ENCODE measurements around the gene KRCC1.
"Not testable (repeated sequence)": the region's sequence is repeated elsewhere in the genome, so short reads cannot be mapped to it uniquely, and the experiment has no call there.

KRCC1 gene

DNA sequence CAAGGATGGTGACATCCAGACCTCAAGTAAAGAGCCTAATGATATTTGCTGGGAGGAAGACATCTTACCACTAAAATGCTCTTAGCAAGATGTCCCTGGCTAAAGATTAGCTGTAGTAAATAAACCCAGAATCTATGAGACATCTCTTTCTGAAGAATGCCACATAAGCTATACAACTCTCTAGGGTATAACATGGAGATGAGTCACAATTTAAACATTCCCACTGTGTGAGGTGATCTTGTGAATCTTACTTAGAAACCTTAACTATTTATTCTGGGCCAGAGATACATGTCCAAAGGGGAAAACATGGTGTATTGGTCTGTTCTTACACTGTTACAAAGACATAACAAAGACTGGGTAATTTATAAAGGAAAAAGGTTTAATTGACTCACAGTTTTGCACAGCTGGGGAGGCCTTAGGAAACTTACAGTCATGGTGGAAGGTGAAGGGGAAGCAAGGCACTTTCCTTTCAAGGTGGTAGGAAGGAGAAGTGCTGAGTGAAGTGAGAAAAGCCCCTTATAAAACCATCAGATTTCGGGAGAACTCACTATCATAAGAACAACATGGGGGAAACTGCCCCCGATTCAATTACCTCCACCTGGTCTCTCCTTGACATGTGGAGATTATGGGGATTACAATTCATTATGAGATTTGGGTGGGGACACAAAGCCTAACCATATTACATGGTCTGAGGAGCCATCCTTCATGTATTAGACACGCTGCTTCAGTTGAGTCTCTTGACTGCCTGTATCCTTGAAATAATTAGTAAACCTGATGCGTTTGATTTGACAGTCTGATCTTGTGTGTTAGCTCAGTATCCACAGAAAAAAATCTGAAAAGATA lies 17.1 kb downstream of the KRCC1 start:
- DNase-seq, result peak; percentile 95

DNA sequence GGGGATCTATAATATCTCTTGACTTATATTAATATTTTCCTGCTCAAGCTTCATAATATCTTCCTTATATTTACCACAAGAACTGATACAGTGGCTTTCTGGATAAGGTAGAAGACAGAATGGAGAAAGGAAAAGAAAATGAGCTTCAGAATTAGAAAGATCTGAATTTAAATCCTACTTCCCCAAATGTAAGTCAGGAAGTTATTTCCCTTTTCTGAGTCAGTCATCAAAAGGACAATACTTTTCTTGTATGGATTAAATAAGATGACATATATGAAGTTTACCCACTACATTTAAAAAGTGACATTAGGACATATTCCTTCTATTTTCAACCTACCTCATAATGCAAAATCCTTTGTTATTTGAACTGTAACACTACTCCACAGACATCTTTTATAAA lies 19.0 kb downstream of the KRCC1 start:
- DNase-seq, result no peak

DNA sequence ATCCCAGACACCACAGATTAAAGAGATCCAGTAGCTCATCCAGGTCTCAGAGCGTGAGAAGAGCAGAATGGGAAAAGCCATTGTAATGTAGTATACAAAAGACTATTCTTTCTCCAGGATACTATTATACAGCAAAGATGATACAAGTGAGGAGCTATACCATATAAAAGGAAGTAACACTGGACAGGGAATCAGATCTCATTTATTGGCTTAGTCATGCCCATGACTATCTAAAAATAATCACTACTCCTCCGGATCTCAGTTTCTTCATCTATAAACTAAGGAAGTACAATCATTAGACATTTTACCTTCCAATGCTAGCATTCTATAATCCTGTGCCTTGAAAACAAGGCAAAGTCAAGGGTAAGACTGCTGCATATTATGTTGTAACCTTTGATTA lies 19.4 kb downstream of the KRCC1 start:
- DNase-seq, result no peak

DNA sequence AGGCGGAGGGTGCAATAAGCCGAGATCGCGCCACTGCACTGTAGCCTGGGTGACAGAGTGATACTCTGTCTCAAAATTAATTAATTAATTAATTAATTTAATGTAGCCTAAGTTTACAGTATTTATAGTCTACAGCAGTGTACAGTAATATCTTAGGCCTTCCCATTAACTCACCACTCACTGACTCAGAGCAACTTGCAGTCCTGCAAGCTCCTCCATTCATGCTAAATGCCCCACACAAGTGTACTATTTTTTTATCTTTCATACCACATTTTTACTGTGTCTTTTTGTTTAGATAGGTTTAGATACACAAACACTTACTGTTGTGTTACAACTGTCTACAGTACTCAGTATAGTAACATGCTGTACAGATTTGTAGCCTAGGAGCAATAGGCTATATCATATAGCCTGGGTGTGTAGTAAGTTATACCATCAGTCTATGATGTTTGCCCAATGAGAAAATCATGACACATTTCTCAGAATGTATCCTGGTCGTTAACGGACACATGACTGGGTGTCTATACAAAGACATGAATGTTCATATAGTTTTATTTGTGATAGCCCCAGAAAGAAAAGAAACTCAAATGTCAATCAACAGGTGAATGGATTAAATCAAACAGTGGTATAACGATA lies 23.4 kb downstream of the KRCC1 start:
- no peak for DNase-seq

- no peak for DNase-seq
Observed at GRCh38 chr2:88028931-88029330, 26.7 kb downstream of the KRCC1 start.

- no peak for DNase-seq
Observed at GRCh38 chr2:88027697-88028389, 27.7 kb downstream of the KRCC1 start.

DNA sequence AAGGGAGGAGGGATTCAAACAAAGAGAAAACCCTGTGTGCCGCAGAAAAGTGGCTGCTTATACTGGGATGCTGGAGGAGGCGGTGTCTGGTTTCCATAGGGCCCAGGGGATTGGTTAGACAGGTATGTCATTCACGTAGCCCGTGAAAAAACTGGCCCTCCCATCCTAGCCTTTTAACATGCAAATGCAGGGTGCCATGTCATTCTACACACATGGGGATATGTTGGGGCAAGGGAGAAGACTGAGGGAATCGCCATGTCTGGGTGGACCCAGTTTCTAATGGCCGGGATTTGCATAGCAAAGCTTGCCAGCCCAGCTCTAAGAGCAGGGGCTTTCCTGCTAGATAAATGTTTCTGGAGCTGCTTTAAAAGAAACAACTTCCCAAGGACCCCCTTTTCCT lies 31.1 kb downstream of the KRCC1 start:
- DNase-seq, result no peak

- DNase-seq, result no peak
Observed at GRCh38 chr2:88022669-88022921, 33.0 kb downstream of the KRCC1 start.

GRCh38 chr2:88019985-88020384 lies 35.6 kb downstream of the KRCC1 start:
- DNase-seq, result no peak

DNA sequence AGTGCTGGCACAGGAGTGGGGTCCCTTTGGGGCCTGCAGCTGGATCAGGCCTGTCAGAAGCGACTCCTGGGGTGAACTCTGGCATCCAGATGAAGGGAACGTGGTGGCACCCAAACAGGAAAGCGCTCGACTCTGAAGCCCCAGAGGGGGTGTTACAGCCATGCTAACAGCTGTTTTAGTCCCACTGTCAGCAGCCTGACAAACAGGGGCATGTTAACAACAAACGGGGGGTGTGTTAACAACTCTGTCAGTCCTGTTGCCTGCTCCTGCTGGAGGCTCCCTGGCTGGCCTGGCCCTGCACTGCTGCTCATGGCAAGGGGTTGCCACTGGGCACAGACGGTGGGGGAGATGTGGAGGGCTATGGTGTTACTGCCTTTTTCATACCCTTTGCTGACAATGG lies 36.7 kb downstream of the KRCC1 start:
- DNase-seq, result no peak

GRCh38 chr2:88018077-88018805 lies 37.3 kb downstream of the KRCC1 start:
- not testable (repeated sequence) for DNase-seq

DNA sequence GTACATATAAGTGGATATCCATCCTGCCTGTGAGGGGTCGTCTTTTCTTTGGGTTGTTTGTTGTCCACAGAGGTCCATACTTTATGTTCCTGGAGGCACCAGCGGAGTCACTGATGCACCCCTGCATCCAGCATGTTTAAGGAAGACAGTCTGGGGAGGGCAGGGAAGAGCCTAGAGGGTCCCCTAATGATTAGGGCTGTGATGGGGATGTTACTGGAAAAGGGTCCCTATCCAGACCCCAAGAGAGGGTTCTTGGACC lies 37.9 kb downstream of the KRCC1 start:
- DNase-seq, result not testable (repeated sequence)

- peak; percentile 4 for DNase-seq
Observed at GRCh38 chr2:88016960-88017779, 38.4 kb downstream of the KRCC1 start.

GRCh38 chr2:88016086-88016959 lies 39.3 kb downstream of the KRCC1 start, which contains the start of gene RNU2-63P:
Gene RNU2-63P (minus strand): TSS chr2:88016547.
- DNase-seq, result peak; percentile 97

- no peak for DNase-seq
Observed at GRCh38 chr2:88011011-88011410, 44.6 kb downstream of the KRCC1 start.

DNA sequence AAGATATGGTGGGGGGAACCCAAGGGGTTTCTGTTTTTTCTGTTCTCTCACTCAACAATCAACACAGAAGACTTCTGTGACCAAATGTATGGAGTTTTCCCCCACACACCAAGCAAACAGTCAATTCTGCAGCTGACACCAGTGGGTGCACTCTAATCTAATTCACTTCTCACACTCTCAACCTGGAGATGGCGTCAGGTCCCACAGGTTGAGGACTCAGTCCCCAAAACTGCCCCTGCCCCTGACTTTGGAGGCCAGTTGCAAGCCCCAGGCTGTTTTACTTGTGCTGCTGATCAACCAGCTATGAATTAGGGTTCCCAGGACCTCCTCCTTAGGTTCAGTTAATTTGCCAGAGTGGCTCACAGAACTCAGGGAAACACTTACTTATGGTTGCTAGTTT lies 45.4 kb downstream of the KRCC1 start:
- no peak for DNase-seq

- no peak for DNase-seq
Observed at GRCh38 chr2:88006912-88007439, 48.6 kb downstream of the KRCC1 start.

DNA sequence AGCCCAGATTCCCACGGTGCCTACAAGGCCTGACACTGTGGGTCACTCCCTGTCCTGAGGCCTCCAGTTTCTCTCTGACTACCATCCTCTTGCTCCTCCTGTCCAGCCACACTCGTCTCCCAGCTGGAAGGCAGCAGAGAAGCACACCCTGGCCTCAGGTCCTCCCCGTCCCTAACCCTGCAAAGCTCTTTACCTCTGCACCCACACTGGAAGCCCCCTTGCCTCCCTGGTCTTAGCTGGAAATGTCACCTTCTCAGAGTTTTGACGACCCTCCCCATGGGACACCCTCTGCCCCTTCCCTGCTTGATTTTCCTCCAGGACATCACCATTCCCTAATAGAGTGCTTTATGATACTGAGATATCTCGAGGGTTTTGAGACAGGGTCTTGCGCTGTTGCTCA lies 49.8 kb downstream of the KRCC1 start:
- DNase-seq, result no peak

DNA sequence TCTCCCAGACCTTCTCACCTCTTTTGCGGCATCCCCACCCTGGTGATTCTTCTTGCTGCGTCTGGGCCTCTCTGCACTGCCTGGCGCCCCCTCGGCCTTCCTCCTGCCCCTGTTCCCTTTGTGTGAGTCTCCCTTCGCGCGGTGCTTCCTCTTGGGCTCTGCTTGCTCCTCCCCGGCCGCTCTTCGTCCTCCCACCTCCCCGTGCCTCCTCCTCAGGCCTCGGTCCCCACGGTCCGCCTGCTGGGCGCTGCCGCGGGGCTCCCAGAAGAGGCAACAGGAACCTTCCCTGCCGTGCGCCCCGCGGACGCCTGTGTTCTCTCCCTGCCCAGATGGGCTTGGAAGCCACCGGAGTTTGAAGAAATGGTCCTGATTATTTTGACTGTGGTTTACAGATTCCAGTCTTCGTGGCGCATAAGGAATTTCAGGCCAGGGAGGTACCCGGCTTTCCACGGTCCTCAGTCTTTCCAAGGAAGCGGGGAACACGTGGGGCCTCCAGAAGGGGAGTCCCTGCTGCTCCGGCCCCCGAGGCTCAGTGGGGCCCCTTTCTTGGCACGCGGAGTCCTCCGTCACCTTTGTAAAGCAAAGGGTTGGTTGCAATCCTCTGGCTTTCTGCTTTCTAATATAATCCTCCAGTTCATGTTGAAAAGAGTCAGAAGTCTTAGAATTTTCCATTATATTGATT lies 52.4 kb downstream of the KRCC1 start:
- peak; percentile 16 for DNase-seq

DNA sequence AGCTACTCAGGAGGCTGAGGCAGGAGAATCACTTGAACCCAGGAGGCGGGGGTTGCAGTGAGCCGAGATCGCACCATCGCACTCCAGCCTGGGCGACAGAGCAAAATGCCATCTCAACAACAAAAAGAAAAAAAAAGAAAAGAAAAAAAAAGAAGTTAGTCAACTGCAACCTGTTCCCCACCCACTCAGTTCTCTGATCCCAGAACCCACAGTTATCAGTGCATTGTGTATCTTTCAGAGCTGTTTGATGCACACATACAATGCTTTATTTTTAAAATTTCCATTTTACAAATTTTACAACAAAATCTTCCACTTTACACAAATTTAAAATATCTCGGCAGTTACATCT lies 53.2 kb downstream of the KRCC1 start:
- no peak for DNase-seq

DNA sequence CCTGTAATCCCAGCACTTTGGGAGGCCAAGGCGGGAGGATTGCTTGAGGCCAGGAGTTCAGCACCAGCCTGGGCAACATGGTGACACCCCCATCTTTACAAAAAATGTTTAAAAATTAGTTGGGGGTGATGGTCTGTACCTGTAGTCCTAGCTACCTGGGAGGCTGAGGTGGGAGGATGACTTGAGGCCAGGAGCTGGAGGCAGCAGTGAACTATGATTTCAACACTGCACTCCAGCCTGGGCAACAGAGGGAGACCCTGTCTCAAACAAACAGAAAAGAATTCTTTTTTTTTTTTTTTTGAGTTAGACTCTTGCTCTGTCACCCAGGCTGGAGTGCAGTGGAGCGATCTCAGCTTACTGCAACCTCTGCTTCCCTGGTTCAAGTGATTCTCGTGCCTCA lies 55.1 kb downstream of the KRCC1 start:
- DNase-seq, result not testable (repeated sequence)

Measured in fibroblast of upper back skin (primary cell).